Smooth muscle cell (in vitro differentiated cells): ENCODE results near the gene CLCN1. TPM values are rescaled to one million over a fixed set of nuclear protein-coding genes. Genes with fewer than 3 reads are reported as not detected.

ENCODE experiments used
- DNase-seq: peaks from one replicate; lab custom pipeline; 2025; ENCODE audit not compliant: unreplicated experiment; lab: John Stamatoyannopoulos, UW
- H2AFZ ChIP-seq: fragments of 200-600 bp; sonication (generic); 2 replicates; pipeline ENCODE4 v1.6.0; 2016; ENCODE audit warnings: antibody characterized with exemption, low read depth, mild to moderate bottlenecking
- H3F3A ChIP-seq: fragments of 200-600 bp; sonication (generic); 2 replicates; pipeline ENCODE4 v1.6.0; 2017; ENCODE audit warnings: antibody characterized with exemption, low read depth
- H3K27ac ChIP-seq: fragments of 200-600 bp; sonication (generic); 2 replicates; pipeline ENCODE4 v1.5.1; 2016; ENCODE audit warnings: low read depth, mild to moderate bottlenecking
- H3K27me3 ChIP-seq: fragments of 200-600 bp; sonication (generic); 2 replicates; pipeline ENCODE4 v1.6.1; 2016; ENCODE audit warnings: low read depth, mild to moderate bottlenecking
- H3K36me3 ChIP-seq: fragments of 200-600 bp; sonication (generic); 2 replicates; pipeline ENCODE4 v1.5.1; 2016; ENCODE audit warnings: low read depth
- H3K4me1 ChIP-seq: fragments of 200-600 bp; sonication (generic); 2 replicates; pipeline ENCODE4 v1.5.1; 2016; ENCODE audit warnings: low read depth
- H3K4me2 ChIP-seq: fragments of 200-600 bp; sonication (generic); 2 replicates; pipeline ENCODE4 v1.6.0; 2016; ENCODE audit warnings: mild to moderate bottlenecking
- H3K4me3 ChIP-seq: fragments of 200-600 bp; sonication (generic); 2 replicates; pipeline ENCODE4 v1.5.1; 2016; ENCODE audit warnings: mild to moderate bottlenecking
- H3K79me2 ChIP-seq: fragments of 200-600 bp; sonication (generic); 2 replicates; pipeline ENCODE4 v1.6.0; 2016; ENCODE audit warnings: low read depth, mild to moderate bottlenecking
- H3K9ac ChIP-seq: fragments of 200-600 bp; sonication (generic); 2 replicates; pipeline ENCODE4 v1.6.0; 2016; ENCODE audit warnings: low read depth
- H3K9me3 ChIP-seq: fragments of 200-600 bp; sonication (generic); replicated peaks from 2 replicates; pipeline ENCODE4 v1.5.1; 2016; ENCODE audit warnings: low read depth
- H4K20me1 ChIP-seq: fragments of 200-600 bp; sonication (generic); 2 replicates; pipeline ENCODE4 v1.6.0; 2016; ENCODE audit warnings: low read depth
- WGBS: methylation state at CpG from one replicate; pipeline ENCODE4 v1.1.7; 2016; ENCODE audit warnings: low lambda C conversion rate; 5-methylcytosine and 5-hydroxymethylcytosine counted together
- polyA plus RNA-seq: library from polyadenylated mRNA; unstranded; fragments of >200 nt; fragmentation: Nextera tagmentation; extraction: Ambion mirVana; gene quantifications from 2 replicates; pipeline ENCODE4 v1.2.1, GENCODE V29; 2016
- total RNA-seq: library from RNA; depleted of rRNA; stranded (reverse); fragments of >200 nt; gene quantifications from 2 replicates; pipeline ENCODE4 v1.2.3, GENCODE V29; 2014
- TF ChIP-seq, protein P1 (sequence below): fragments of 200-600 bp; sonication (generic); IDR thresholded peaks from 2 replicates; pipeline ENCODE4 v1.5.1; 2017; ENCODE audit warnings: borderline replicate concordance, mild to moderate bottlenecking, antibody characterized with exemption; ENCODE audit not compliant: insufficient read depth, poor library complexity, severe bottlenecking

Gene CLCN1
- total and polyA plus RNA-seq, 2 experiments from 2014 or later, result not detected

DNA sequence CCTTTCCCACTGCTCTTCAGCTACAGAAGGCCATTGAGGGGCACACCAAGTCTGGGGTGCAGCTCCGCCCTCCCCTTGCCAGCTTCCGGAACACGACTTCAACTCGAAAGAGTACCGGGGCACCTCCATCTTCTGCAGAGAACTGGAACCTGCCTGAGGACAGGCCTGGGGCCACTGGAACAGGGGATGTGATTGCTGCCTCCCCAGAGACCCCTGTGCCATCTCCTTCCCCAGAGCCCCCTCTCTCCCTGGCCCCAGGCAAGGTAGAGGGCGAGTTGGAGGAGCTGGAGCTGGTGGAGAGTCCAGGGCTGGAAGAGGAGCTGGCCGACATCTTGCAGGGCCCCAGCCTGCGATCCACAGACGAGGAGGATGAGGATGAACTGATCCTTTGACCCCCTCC is 35.7 kb downstream of the CLCN1 start:
- Histone ChIP-seq H3K79me2 (no peaks in the 10 kb centered on the region), H3K9me3 (no peaks in the 10 kb centered on the region), H3K4me3 (no peak overlapping the region), H3K4me1 (peaks cover 15% of the 10 kb centered on the region), H3K4me2 (no peak overlapping the region), H3K27ac (no peak overlapping the region), H4K20me1 (no peaks in the 10 kb centered on the region), H3K36me3 (no peaks in the 10 kb centered on the region), H2AFZ (no peak overlapping the region), H3K27me3 (peaks cover 3% of the 10 kb centered on the region), H3K9ac (no peak overlapping the region), H3F3A (no peaks in the 10 kb centered on the region)
- TF ChIP-seq, protein P1, sequence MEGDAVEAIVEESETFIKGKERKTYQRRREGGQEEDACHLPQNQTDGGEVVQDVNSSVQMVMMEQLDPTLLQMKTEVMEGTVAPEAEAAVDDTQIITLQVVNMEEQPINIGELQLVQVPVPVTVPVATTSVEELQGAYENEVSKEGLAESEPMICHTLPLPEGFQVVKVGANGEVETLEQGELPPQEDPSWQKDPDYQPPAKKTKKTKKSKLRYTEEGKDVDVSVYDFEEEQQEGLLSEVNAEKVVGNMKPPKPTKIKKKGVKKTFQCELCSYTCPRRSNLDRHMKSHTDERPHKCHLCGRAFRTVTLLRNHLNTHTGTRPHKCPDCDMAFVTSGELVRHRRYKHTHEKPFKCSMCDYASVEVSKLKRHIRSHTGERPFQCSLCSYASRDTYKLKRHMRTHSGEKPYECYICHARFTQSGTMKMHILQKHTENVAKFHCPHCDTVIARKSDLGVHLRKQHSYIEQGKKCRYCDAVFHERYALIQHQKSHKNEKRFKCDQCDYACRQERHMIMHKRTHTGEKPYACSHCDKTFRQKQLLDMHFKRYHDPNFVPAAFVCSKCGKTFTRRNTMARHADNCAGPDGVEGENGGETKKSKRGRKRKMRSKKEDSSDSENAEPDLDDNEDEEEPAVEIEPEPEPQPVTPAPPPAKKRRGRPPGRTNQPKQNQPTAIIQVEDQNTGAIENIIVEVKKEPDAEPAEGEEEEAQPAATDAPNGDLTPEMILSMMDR, result no peak
- 95% methylated on average over 9 of the region's 9 CpGs for WGBS
- DNase-seq, result no peak

DNA sequence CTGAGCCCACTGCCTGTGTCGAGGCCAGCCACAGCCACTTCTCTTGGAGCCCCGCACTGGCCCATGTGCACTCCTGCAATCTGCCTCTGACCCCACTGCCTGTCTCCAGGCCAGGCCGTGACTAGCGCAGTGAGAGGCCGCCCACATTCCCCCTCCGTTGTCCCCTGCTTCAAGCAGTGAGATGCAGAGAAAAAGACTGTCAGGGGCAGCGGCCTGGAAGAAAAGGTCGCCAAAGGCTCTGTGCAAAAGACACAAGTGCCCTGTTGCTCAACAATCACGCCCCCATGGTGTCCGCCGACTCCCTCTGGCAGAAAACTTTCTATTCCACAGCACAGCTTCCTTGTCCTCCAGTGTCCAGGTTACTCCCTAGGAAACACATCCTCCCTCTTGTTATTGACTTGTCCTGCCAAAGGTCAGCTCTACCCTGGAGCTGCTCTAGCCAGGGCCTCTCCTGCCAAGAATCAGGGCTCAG is 36.7 kb downstream of the CLCN1 start:
- TF ChIP-seq, protein P1, result no peak
- Histone ChIP-seq H3K9me3 (no peaks in the 10 kb centered on the region), H3K4me1 (peaks cover 15% of the 10 kb centered on the region), H3K9ac (no peak overlapping the region), H3K79me2 (no peaks in the 10 kb centered on the region), H3F3A (no peaks in the 10 kb centered on the region), H2AFZ (no peak overlapping the region), H3K4me3 (no peak overlapping the region), H4K20me1 (no peaks in the 10 kb centered on the region), H3K4me2 (no peak overlapping the region), H3K27ac (no peak overlapping the region), H3K27me3 (no peaks in the 10 kb centered on the region), H3K36me3 (no peaks in the 10 kb centered on the region)
- WGBS, result 83% methylated on average over 11 of the region's 11 CpGs
- no peak for DNase-seq

DNA sequence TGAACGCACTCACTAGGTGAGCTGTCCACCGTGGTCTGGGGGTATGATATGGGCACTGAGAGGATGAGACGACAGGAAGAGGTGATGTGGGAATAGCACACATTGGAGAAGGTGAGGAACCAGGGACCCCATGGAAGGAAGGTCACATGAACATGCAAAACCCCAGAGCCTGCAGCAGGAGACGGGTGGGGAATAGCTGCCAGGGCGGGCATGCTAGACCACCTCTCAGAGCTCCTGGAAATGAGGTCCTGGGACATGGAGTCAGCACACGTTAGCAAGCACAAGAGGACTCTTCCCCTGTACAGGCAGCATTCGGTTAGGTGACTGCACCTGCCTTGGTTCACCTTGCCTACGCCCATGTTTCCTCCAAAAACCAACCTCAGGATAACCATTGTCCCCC is 38.5 kb downstream of the CLCN1 start:
- H3K9me3 ChIP-seq, result no peaks in the 10 kb centered on the region
- 93% methylated on average over 8 of the region's 8 CpGs for WGBS
- DNase-seq, result no peak

DNA sequence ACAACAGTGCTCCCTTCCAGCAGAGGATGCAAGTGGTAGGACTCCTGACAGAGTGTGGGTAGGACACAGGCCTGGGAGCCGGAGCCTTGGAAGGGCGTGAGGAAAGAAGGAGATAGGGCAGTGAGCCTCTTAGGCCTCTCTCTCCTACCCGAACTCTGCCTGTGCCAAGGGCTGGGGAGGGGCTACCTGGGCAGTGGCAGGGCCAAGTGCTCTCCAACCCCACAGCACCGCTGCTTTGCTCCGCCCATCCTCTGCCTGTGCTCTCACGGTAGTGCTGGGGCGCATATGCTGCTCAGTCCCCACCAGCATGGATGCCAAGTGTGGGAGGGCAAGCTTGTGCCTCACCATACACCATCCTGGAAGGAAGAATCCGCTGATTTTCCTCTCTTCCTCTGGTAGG is 39.1 kb downstream of the CLCN1 start:
- H3K4me1 ChIP-seq, result peaks cover 15% of the 10 kb centered on the region
- no peaks in the 10 kb centered on the region for H3K79me2 ChIP-seq
- H3K4me2 ChIP-seq, result no peak overlapping the region
- no peak overlapping the region for H3K27ac ChIP-seq
- no peak overlapping the region for H2AFZ ChIP-seq
- H3F3A ChIP-seq, result no peaks in the 10 kb centered on the region
- no peak for DNase-seq
- peaks cover 8% of the 10 kb centered on the region for H3K27me3 ChIP-seq
- H3K36me3 ChIP-seq, result no peaks in the 10 kb centered on the region
- no peaks in the 10 kb centered on the region for H4K20me1 ChIP-seq
- TF ChIP-seq, protein P1, result no peak
- no peaks in the 10 kb centered on the region for H3K9me3 ChIP-seq
- WGBS, result 86% methylated on average over 8 of the region's 8 CpGs
- H3K9ac ChIP-seq, result no peak overlapping the region
- H3K4me3 ChIP-seq, result no peak overlapping the region

More for the DNA sequence above, 38.5 kb downstream of the CLCN1 start:
- Histone ChIP-seq H4K20me1 (no peaks in the 10 kb centered on the region), H3K4me3 (no peak overlapping the region), H3K4me2 (no peak overlapping the region), H3K27ac (no peak overlapping the region), H3K4me1 (peaks cover 15% of the 10 kb centered on the region), H3K79me2 (no peaks in the 10 kb centered on the region), H2AFZ (no peak overlapping the region), H3K9ac (no peak overlapping the region), H3K36me3 (no peaks in the 10 kb centered on the region), H3K27me3 (peaks cover 2% of the 10 kb centered on the region), H3F3A (no peaks in the 10 kb centered on the region)
- TF ChIP-seq, protein P1, result no peak
